GM12873 (cell line): Measurements from ENCODE around the gene UBAP2.

ENCODE experiments used
- TF ChIP-seq, protein P1 (sequence below): IDR thresholded peaks from 2 replicates; pipeline ENCODE4 v1.5.1; 2012; ENCODE audit warnings: low read depth, mild to moderate bottlenecking, moderate library complexity, low read length, control low read depth; ENCODE audit not compliant: insufficient read depth; ENCODE audit errors: missing control alignments

The UBAP2 gene

DNA sequence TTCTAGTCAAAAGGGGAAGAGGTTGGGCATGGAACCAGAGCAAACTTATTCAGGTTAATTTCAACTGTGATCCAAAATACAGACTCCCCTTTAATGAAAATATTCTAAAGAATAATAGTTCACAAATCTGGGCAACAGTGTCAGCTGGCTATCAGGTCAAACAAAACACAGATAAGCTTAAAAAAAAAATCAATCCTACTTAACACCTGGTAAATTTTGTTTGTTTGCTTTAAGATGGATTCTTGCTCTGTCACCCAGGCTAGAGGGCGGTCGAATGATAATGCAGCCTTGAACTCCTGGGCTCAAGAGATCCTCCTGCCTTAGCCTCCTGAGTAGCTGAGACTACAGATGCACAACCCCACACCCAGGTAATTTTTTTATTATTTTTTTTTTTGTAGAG lies 89.0 kb downstream of the UBAP2 start:
- TF ChIP-seq, protein P1, sequence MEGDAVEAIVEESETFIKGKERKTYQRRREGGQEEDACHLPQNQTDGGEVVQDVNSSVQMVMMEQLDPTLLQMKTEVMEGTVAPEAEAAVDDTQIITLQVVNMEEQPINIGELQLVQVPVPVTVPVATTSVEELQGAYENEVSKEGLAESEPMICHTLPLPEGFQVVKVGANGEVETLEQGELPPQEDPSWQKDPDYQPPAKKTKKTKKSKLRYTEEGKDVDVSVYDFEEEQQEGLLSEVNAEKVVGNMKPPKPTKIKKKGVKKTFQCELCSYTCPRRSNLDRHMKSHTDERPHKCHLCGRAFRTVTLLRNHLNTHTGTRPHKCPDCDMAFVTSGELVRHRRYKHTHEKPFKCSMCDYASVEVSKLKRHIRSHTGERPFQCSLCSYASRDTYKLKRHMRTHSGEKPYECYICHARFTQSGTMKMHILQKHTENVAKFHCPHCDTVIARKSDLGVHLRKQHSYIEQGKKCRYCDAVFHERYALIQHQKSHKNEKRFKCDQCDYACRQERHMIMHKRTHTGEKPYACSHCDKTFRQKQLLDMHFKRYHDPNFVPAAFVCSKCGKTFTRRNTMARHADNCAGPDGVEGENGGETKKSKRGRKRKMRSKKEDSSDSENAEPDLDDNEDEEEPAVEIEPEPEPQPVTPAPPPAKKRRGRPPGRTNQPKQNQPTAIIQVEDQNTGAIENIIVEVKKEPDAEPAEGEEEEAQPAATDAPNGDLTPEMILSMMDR = no peak

- TF ChIP-seq, protein P1 = no peak
These were observed 92.1 kb downstream of the UBAP2 start for GRCh38 chr9:33956544-33956943.

- TF ChIP-seq, protein P1 = no peak
These were observed 96.6 kb downstream of the UBAP2 start for GRCh38 chr9:33952066-33952465.

DNA sequence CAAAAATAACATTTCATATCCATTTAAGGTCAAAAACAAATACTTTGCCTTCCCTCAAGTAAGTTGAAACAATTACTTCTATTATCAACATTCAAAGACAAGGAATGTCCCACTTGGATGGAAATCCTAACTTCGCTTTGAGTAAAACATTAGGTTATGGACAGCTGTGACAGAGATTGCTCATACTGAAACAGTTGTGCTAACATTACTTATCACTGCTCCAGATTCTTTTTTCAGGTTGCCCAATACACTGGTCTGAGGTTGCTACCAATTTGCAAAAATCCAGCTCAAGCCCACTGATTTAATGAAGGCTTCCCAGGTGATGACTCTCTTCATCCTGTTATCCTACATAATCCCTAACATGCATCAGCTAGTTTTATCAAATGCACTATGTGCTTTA lies 98.3 kb downstream of the UBAP2 start:
- TF ChIP-seq, protein P1 = no peak

DNA sequence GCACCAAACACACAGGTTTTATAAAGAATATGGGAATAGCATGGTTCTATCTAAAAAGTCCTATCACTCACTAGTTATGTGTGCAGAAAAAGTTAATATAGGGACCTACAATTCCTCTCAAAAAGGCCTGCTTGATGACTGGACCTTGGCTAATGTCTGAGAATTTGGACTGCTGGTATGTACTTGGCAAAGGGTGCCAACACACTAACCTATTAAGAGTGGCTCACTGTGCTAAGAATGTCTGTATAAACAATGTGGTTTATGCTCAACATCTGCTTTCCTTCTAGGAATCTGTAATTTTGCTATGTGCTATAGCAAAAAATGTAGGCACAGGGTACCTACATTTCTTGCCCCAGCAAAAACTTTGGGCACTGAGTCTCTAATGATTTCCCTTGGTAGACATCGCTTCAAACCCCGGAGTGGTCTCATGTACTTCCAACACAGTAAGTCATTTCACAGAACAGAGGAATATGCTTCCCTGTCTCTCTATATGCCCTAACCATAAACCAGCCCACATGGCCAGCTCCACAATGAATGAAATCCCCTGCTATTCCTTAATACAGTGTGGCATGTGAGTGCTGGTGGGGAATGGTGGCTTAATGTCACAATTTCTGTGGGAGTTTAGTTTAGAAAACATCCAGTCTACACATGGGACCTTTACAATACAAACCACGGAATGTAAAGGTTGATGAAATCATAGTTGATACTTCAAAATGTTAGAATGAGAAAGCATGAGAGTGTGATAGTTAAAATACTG lies 101.7 kb downstream of the UBAP2 start:
- TF ChIP-seq, protein P1 = no peak

DNA sequence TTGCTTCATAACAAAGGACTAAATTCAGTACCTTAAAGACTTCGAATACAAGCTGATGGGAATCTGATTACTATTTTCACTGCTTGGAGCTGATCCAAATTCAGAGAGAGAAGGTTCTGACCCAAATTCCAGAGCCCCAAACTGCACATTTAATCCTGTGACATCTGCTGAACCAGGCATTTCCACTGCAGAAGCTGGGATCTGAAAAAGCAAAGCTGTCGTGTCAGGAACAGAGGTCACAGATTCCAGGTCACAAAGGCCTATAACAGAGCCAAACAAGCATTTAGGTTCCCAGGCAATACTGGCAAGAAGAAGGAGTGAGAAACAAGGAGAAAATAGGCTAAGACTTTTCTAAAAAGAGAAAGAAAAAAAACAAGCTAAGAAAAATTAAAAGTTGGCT lies 105.3 kb downstream of the UBAP2 start:
- TF ChIP-seq, protein P1 = no peak

DNA sequence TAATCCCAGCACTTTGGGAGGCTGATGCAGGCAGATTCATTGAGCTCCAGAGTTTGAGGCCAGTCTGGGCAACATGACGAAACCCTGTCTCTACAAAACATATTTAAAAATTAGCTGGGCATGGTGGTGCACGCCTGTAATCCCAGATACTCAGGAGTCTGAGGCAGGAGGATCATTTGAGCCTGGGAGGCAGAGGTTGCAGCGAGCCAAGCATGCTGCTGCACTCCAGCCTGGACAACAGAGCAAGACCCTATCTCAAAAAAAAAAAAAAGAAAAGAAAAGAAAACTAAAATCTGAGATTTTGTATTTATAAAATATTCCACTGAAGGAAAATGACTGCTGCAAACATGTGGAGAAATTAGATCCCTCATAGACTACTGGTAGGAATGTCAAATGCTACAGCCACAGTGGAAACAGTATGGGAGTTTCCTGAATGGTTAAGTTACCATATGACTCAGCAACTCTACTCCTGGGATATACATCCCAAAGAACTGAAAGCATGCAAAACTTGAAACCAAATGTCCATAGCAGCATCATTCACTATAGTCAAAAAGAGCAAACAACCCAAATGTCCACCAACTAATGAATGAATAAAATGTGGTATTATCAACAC lies 106.1 kb downstream of the UBAP2 start:
- TF ChIP-seq, protein P1 = no peak
